HL-60/S4 (cell line): ENCODE data around the gene TRMT6.

ENCODE experiments used
- in situ Hi-C: fragments of 300-500 bp; cut with MboI; formaldehyde crosslinking; loops from 2 replicates; pipeline ENCODE4 v1.14.3; 2022; ENCODE audit warnings: low sequenced_read_pairs

TRMT6 gene, protein sequence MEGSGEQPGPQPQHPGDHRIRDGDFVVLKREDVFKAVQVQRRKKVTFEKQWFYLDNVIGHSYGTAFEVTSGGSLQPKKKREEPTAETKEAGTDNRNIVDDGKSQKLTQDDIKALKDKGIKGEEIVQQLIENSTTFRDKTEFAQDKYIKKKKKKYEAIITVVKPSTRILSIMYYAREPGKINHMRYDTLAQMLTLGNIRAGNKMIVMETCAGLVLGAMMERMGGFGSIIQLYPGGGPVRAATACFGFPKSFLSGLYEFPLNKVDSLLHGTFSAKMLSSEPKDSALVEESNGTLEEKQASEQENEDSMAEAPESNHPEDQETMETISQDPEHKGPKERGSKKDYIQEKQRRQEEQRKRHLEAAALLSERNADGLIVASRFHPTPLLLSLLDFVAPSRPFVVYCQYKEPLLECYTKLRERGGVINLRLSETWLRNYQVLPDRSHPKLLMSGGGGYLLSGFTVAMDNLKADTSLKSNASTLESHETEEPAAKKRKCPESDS

DNA sequence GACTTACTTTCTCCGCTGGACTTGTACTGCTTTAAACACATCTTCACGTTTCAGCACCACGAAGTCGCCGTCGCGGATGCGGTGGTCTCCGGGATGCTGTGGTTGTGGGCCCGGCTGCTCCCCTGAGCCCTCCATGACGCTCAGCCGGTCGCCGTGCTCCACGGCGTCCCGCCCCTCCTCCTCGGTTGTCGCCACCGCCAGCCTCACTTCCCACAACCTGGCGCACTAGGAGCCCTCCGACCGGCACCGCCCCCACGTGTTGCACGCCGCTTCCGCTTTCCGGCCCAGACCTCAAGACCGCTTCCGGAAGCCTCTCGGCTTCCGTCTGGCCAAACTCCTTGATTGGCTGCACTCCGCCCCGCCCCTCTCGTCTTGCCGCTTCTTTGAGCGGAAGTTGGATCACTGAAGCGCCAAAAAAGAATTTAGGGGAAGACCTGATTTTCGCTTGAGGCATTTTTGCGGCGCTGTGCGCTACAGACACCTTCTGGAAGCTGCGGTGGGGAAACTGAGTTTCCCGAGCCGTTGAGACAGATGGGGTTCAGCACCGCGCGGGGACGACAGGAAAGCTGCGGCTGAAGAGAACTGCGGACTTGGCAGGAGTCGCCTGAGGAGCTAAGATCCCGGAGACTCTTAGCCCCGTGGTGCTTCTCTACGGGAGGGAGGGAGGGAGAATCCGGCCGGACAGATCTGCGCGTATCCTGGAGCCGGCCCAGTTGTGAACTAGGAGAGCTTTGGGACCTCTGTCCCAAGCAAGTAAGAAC is at the start of gene TRMT6, which contains the start of gene MCM8:
Gene TRMT6, minus strand, starts transcription at position 263 of the 761 bp plus-strand sequence. Its CDS starts 128 bp downstream, at position 135.
Gene MCM8, plus strand, starts transcription at position 382 of the 761 bp plus-strand sequence. CDS start 1,364 bp downstream, outside the sequence.
- in situ Hi-C loops = no loop called here

DNA sequence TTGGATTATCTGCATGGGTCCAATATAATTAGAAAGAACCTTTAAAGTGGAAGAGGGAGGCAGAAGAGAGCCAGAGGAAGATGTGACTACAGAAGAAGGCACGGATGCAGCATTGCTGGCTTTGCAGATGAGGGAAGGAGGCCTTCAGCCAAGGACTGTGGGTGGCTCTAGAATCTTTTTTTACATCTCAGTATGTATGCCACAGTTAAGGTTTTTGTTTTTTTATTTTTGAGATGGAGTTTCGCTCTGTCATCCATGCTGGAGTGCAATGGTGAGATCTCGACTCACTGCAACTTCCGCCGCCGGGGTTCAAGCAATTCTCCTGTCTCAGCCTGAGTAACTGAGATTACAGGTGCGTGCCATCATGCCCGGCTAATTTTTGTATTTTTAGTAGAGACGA is 49.5 kb upstream of the TRMT6 start:
- in situ Hi-C loops = no loop called here

DNA sequence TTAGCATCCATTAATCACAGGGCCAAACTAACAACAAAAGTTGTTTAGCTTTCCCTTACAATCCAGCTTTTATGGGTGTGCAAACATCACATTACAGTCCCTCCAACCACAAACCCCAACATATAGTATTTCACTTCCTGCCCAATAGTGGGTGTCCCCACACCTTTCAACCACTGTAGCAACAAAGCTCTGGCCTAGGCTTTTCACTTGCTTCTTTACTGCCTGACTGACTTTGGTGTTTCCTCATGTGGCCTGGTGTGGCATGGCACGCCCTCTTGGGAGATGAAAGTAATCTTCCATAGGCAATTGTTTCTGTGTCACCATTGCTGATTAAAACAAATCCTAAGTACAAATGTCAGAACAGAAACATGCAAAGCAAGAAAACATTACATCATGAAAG is 46.4 kb upstream of the TRMT6 start:
- in situ Hi-C loops = no loop called here

DNA sequence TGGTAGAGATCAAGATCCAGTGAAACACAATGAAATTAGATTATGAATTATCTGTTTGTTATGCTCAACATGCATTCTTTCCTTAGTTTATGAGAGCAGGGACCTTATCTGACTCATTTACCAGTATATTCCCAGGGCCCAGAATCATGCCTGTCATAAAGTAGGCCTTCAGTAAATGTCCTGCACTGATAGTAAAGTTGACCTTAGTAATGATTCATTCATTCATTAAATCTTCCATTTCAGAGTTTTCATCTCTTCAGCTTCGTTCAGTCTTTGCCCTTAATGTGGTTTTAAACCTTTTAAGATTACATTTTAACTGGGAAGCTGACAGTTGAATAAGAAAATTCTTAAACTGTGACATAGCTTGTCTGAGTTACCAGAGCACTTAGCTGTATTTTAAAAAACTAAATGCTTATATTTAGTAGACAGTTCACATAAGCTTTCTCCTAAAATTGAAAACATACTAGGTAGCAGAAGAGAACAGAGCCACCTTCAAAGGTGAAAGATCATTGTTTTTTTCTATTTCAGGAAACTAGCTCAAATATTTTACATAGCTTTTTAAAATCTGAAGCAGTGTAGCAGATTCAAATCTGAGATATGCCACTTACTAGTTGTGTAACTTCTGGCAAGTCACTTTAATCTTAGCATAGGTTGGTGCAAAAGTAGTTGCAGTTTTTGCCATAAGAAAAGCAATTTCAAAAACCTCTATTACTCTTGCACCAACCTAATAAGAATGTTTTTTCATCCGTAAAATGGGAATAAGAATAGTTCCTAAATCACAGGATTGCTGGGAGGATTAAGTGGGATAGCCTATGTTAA is 41.5 kb upstream of the TRMT6 start:
- in situ Hi-C loops = no loop called here

DNA sequence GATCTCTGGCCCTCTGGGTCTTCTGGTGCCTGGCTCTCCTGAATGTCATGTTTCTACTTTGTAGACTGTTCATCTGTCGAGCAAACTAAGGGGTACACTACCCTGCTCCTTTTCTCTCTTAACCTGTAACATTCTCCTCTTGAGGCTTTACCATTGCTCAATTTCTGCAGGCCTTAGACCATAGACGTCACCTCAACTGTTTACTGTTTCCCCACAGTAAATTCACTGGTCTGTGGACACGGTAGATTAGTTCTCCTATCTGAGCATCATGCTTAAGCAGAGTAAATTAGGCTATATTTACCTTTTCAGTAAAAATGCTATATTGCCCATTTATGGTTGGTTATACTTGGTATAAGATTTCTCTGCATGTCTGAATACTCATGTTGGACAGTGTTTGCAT is 40.6 kb upstream of the TRMT6 start:
- in situ Hi-C loops = no loop called here

DNA sequence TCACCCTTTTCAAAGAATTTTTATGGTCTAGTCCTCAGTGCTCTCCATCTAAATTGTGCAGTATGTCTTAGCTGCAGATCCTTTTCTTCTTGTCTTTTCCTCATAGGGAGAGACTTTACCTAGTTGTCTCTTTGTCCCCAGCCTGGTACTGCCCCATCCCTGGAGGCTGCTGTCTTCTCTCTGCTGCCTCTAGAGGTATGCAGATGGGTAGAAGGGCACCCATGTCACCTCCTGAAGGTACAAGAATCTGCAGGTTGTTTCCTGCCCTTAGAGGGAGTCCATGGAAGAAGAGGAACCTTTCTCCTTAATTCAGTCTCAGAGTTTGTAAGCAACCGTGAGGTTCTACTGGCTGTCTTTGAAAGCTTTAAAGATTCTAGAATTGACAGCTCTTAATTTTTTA is 39.2 kb upstream of the TRMT6 start:
- in situ Hi-C loops = no loop called here

DNA sequence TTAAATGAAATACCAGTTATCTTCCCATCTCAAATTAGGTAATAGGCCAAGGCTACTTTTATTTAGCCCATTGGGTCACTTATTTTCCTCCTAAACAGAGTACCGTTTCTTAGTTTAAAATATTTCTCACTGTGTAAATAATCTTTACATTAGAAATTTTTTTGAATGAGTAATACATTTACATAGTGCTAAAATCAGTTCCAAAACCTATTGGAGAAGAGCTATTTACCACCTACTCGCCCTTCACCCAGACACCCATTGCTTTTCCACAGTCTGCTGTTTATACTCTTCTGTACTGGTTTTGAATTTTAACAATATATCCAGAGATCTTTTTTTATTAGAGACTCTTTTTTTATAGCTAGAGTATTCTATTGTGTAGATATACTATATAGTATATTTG is 37.0 kb upstream of the TRMT6 start:
- in situ Hi-C loops = no loop called here

DNA sequence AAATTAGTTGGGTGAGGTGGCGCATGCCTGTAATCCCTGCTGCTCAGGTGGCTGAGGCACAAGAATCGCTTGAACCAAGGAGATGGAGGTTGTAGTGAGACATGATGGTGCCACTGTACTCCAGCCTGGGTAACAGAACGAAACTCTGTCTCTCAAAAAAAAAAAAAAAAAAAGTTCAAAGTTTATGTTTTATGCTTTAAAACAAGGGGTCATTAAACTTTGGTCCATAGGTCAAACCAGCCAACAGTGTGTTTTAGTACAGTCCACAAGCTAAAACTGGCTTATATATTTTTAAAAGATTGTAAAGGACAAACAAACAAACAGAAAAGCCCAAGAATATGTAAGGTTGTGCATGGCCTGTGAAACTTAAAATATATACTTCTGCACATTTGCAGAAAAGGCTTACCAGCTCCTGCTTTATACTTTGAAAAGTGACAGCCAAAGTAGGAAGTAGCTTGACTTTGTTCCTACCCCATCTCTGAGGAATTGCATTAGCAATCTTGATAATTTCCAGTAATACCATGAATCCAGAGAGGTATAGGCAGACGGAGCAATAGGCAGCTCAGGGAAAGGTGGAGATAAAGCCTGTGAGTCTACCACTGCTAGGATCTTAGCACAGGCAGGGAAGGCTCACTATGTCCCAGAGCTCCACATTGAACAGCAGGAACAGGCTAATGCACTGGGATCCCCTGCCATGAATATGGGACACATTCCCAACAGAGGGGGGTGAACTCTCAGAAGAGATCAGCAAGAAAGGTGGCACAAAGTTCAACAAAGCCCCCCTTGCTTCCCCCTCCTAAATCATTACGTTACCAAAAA is 30.6 kb upstream of the TRMT6 start:
- in situ Hi-C loops = no loop called here

DNA sequence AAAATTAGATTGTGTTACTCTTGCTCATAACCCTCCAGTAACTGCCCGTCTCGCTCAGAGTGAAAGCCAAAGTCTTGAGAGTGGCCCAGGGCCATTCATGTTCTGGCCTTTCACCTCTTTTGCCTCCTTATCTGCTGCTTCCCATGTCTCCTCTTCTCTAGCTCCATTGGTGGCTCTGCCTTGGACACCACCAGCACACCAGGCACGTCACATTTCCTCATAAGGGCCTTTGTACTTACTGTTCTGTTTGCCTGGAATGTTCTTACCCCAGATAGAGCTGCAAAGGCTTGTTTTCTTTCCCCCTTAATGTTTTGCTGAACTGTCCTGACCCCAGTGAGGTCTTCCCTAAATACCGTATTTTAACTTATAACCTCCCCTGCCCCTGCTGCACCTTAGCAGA is 29.5 kb upstream of the TRMT6 start:
- in situ Hi-C loops = no loop called here

DNA sequence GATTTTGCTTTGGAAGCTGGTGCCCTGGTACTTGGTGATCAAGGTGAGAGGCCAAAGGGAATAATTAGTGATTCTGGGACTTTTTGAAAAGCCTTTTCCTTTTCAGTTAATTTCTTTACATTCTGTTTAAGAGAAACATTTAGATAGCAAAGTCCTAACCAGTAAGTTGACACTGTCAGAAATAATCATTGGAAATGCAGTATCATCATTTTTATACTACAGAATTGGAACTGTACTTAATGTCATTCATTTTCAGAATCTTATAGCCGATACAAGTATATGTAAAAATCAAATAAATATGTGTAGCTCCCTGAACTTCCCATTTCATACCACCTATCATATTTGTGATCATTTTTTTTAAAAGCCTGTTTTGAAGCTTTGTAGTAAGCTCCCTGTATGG is 27.6 kb upstream of the TRMT6 start:
- in situ Hi-C loops = no loop called here

DNA sequence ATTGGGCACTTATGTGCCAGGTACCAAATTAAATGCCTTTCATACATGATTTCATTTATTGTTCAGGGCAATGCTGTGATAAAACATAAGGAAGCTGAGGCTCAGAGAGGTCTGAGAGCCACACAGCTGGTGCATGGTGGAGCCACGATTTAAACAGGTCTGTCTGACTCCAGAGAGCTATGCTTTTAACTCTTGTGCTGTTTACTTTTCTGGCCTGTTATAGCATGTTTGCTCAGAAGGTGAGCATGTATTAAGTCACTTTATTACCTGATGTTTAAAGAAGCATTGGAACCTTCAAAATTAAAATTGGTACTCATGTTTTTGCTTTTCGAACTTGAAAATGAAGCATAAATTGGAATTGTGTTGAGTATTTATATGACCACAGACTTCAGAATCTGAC is 26.9 kb upstream of the TRMT6 start:
- in situ Hi-C loops = no loop called here

DNA sequence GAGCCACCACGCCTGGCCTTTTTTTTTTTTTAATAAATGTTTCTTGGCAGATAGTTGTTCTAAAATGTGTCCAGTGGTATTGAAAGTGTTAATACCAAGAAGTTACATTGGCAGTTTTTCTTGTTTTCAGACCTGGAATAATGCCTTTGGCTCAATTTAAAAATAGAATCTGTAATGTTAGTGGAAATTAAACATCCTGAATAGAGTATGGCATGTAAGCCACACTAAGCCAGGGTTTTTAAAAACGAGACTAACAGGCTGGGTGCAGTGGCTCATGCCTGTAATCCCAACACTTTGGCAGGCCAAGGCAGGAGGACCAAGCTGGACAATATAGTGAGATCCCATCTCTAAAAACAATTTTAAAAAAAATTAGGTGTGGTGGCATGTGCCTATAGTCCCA is 25.4 kb upstream of the TRMT6 start:
- in situ Hi-C loops = no loop called here

DNA sequence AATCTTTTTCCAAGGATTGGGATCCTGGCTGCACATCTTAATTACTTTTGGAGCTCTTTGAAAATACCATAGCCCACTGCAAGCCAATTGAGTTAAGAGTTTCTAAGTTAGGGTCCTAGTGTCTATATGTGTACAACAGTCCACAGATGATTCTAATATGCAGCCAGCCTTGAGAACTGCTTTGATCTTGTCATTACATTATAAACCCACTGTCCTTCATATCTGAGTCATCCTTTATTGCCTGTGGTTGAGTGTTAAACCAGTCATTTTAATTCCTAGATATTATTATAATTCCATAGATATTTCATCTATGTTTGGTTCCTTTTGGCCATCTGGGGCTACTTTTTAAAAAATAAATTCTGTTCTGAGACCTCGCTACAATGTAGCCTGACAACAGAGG is 24.2 kb upstream of the TRMT6 start:
- in situ Hi-C loops = no loop called here

DNA sequence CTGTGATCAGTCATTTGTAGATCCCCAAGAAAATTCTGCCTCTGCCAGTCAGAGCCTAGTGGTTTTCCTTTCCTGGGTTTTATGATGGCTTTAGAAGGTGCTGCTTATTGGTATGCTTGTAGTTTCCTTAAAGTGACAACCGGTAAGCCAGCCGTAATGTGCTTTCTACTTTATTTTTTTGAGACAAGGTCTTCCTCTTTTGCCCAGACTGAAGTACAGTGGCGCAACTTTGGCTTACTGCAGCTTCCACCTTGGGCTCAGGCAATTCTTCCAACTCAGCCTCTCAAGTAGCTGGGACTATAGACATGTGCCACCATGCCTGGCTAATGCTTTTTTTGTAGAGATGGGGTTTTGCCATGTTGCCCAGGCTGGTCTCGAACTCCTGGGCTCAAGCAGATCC is 23.6 kb upstream of the TRMT6 start:
- in situ Hi-C loops = no loop called here

DNA sequence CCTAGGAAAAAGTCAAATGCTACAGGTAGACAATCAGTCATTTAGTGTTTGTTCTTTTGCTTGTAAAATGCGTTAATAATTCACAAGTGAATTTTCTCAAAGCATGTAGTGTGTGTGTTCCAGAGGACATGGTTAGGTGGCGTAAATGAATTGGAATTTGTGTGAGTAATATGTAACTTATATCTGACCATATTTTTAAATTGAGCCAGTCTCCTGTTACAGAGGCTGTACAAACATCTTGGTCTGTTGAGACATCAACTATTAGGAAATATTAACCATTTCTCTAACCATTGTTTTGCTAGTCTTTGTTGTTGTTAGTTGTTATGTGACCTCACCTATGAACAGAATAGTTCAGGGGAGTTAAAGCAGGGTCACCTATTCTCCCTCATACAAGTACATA is 22.8 kb upstream of the TRMT6 start:
- in situ Hi-C loops = no loop called here

DNA sequence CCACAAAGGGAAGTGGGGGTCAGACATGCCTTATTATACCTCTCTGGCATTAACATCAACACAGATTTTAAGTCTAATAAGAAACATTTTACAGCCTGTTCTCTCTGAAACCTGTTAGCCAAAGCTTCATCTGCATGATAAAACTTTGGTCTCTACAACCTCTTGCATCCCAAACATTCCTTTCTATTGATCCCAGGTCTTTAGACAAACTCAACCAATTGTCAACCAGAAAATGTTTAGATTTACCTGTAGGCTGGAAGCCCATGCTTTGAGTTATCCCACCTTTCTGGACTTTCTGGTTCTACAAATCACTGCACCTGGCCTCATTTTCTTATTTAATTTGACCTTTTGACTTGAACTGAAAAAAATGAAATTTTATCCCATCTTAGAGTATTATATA is 20.9 kb upstream of the TRMT6 start:
- in situ Hi-C loops = no loop called here

DNA sequence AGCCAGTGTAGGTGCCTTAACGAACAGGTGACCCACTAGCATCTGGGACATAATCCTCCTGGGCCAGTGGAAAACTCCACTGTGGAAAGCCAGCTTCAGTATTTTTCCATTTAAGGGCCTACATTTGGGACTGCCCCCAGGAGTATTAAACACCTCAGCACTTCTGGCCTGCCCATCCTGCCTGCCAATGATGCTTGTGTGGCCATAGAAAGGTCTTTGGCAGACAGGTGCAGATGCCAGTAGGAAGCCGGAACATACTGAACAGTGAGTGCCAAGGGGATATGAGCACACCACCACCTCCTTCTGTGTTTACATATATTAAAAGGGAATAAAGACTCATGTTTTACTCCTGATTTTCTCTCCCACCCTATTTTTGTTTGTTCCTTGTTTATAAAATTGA is 20.0 kb upstream of the TRMT6 start:
- in situ Hi-C loops = no loop called here

DNA sequence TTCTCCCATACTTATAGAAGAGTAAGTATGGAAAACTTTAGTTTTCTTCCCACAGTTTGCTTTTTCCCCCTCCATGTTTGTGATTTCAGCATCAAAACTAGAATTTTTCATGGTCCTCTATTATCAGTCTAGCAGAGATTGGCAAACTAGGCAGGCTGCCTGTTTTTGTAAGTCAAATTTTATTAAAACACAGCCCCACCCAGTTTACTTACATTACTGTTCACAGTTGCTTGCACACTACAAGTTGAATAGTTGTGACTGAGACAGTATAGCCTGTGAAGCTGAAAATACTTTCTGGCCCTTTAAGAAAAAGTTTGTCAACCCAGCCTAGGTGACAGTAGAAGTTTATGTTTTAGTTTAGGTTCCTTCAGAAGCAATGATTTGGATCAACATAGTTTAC is 19.6 kb upstream of the TRMT6 start:
- in situ Hi-C loops = no loop called here

DNA sequence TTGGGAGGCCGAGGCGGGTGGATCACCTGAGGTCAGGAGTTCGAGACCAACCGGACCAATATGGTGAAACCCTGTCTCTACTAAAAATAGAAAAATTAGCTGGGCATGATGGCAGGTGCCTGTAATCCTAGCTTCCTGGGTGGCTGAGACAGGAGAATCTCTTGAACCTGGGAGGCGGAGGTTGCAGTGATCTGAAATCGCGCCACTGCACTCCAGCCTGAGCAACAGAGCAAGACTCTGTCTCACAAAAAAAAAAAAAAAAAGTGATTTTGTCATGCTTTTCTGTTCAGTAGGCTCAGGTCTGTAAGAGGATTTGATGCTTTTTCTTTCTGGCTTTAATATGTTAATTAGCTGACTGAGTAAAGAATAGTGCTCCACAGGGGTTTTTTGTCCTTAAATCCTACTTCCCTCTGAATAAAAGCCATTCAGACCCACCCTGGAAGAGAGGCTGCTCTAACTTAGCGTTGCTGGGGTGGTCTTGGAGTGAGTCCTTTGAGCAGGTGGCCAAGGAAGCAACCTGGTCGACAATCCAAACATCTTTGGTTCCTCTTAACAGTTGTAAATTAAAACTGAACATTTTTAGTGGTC is 19.1 kb upstream of the TRMT6 start:
- in situ Hi-C loops = no loop called here

DNA sequence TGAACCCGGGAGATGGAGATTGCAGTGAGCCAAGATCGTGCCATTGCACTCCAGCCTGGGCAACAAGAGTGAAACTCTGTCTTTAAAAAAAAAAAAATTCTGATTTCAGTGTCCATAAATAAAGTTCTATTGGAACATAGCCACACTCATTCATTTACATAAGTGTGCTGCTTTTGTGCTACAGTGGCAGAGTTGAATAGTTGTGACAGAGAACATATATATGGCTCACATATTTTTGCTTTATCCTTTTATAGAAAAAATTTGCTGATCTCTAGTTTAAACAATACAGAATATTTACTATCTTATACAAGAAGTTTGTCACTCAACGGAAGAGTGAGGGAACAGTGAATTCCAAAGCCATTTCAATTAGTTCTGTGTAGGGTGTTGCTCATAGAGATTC is 18.1 kb upstream of the TRMT6 start:
- in situ Hi-C loops = no loop called here
